Gastroesophageal sphincter (tissue), 4 donors: ENCODE results near the gene GAD2. TPM values are rescaled to one million over a fixed set of nuclear protein-coding genes. Genes with fewer than 3 reads are reported as not detected.
A peak's percentile ranks its signal among the peaks of the same experiment; 100 is the strongest.

Experiments used
- ATAC-seq: fragments of 150-250 bp; one replicate; pipeline ENCODE4 v1.9.1; 2016; ENCODE audit warnings: mild to moderate bottlenecking, moderate library complexity
- H3K27ac ChIP-seq, 4 donors: fragments of 200-600 bp; sonication (generic) in 3 of 4; 1 replicate in 3 of 4; 2 replicates in 1 of 4; pipeline ENCODE4 v1.5.1; 2016 to 2019
- H3K27me3 ChIP-seq: fragments of 200-600 bp; sonication (generic); one replicate; pipeline ENCODE4 v1.5.1; 2019
- H3K36me3 ChIP-seq, 2 donors: fragments of 200-600 bp; sonication (generic); one replicate each; pipeline ENCODE4 v1.5.1; 2019; ENCODE audit warnings: control low read depth in 1 of 2
- H3K4me1 ChIP-seq, 3 donors: fragments of 200-600 bp; sonication (generic); 1 replicate in 2 of 3; 2 replicates in 1 of 3; pipeline ENCODE4 v1.5.1; 2016 to 2019; ENCODE audit warnings: control low read depth in 2 of 3
- H3K4me3 ChIP-seq, 2 donors: fragments of 200-600 bp; sonication (generic); one replicate each; pipeline ENCODE4 v1.5.1; 2019; ENCODE audit warnings: mild to moderate bottlenecking in 1 of 2, moderate library complexity in 1 of 2
- H3K9me3 ChIP-seq, 3 donors: fragments of 200-600 bp; sonication (generic); one replicate each; pipeline ENCODE4 v1.5.1; 2017 to 2019; ENCODE audit warnings: control low read depth in 2 of 3
- EP300 ChIP-seq: sonication (generic); formaldehyde crosslinking; IDR thresholded peaks from one replicate; pipeline ENCODE4 v1.6.1; 2017; ENCODE audit warnings: antibody characterized with exemption, mild to moderate bottlenecking
- POLR2A ChIP-seq, 2 donors: fragments of 450-650 bp; IDR thresholded peaks; one replicate each; pipeline ENCODE4 v1.6.1; 2017; ENCODE audit warnings: antibody characterized with exemption in 2 of 2, mild to moderate bottlenecking in 2 of 2, moderate library complexity in 1 of 2
- POLR2AphosphoS5 ChIP-seq: sonication (generic); formaldehyde crosslinking; IDR thresholded peaks from one replicate; pipeline ENCODE4 v1.6.1; 2017; ENCODE audit warnings: antibody characterized with exemption
- WGBS, 2 donors: methylation state at CpG; one replicate each; pipeline ENCODE4 v1.1.5; 2018; ENCODE audit warnings: low coverage in 1 of 2; 5-methylcytosine and 5-hydroxymethylcytosine counted together
- total RNA-seq, 4 donors: library from RNA; depleted of rRNA; stranded (reverse); fragments of >200 nt; gene quantifications; one replicate each; pipeline ENCODE4 v1.1.0, GENCODE V29; 2016
- TF ChIP-seq, protein P1 (sequence below), 4 experiments: fragments of 200-600 bp in 2 of 4; fragments of 450-650 bp in 2 of 4; sonication (generic) in 1 of 4; IDR thresholded peaks; one replicate each; pipeline ENCODE4 v1.5.1; 2017 to 2019; ENCODE audit warnings: antibody characterized with exemption in 4 of 4, mild to moderate bottlenecking in 2 of 4, moderate library complexity in 2 of 4

GAD2 gene
- total RNA-seq, 4 donors from 2014 or later: not detected

DNA sequence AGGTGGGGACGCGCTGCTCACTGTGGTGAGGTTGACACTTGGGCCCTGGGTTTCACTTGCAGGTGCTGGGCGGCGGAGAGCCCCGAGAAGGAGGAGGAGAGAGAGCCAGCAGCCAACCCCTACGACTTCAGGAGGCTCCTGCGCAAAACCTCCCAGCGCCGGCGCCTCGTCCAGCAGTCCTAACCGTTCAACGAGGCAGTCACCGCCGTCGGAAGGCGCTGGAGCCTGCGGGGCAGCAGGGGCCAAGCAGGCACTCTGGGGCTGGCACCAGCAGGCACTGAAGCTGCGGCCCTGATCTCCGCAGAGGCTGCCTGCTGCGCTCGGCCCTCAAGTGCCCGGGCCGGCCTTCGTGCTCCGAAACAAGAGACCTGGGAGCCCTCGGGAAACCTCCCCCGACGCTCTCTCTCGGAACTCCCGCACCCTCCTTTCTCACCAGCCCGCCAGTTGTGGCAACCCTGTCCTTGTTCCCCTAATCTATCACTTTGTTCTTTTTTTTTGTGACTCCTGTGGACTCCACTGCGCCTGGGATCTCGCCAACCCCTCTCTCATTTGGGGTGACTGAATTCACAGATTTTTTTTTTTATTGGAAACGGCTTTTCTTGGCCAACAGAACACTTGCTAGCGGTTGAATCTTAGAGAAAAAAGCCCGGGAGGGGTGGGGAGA lies 4.7 kb upstream of the GAD2 start:
- no peak for TF ChIP-seq EP300
- 3 to 11% methylated on average over 8 to 15 of the region's 37 CpGs for WGBS, 2 donors
- peaks cover 0 to 18% (median 0%) of the 10 kb centered on the region in 3 donors for H3K9me3 ChIP-seq
- H3K27ac ChIP-seq: no peak overlapping the region
- H3K36me3 ChIP-seq: no peaks in the 10 kb centered on the region
- peaks cover 67% of the 10 kb centered on the region for H3K27me3 ChIP-seq
- H3K4me1 ChIP-seq: peaks cover 0 to 24% (median 11%) of the 10 kb centered on the region in 3 donors
- ATAC-seq: no peak
- H3K4me3 ChIP-seq: no peak overlapping the region

DNA sequence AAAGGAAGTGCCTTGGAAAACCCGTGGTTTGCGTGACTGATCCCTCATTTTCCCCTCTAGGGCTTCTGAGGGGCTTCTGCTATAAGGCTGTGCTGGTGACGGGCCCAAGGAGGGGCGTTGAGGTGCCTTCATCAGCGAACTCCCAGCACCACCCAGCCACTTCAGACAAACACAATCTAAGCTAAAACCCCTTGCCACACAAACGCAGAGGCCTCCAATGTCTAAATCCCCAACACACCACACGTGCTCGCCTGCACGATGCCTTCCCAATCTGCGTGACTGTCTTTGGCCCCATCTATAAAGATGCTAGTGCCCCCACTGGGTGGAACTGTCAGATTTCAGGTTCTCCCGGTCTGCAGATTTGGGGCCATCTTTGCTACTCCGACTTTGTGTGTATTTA lies 4.1 kb upstream of the GAD2 start:
- TF ChIP-seq POLR2AphosphoS5 (no peak), POLR2A (IDR thresholded peaks at IDR 0.05) (no peak), EP300 (no peak)
- TF ChIP-seq, protein P1, sequence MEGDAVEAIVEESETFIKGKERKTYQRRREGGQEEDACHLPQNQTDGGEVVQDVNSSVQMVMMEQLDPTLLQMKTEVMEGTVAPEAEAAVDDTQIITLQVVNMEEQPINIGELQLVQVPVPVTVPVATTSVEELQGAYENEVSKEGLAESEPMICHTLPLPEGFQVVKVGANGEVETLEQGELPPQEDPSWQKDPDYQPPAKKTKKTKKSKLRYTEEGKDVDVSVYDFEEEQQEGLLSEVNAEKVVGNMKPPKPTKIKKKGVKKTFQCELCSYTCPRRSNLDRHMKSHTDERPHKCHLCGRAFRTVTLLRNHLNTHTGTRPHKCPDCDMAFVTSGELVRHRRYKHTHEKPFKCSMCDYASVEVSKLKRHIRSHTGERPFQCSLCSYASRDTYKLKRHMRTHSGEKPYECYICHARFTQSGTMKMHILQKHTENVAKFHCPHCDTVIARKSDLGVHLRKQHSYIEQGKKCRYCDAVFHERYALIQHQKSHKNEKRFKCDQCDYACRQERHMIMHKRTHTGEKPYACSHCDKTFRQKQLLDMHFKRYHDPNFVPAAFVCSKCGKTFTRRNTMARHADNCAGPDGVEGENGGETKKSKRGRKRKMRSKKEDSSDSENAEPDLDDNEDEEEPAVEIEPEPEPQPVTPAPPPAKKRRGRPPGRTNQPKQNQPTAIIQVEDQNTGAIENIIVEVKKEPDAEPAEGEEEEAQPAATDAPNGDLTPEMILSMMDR (IDR thresholded peaks at IDR 0.05): no peak
- ATAC-seq: no peak
- no peaks in the 10 kb centered on the region for H3K36me3 ChIP-seq
- peaks cover 0 to 14% (median 0%) of the 10 kb centered on the region in 3 donors for H3K9me3 ChIP-seq
- H3K4me1 ChIP-seq: peaks cover 0 to 30% (median 11%) of the 10 kb centered on the region in 3 donors
- H3K27ac ChIP-seq: no peak overlapping the region
- H3K27me3 ChIP-seq: peaks cover 73% of the 10 kb centered on the region
- WGBS, 2 donors: 0 to 4% methylated on average over 1 to 4 of the region's 12 CpGs
- H3K4me3 ChIP-seq: no peak overlapping the region

DNA sequence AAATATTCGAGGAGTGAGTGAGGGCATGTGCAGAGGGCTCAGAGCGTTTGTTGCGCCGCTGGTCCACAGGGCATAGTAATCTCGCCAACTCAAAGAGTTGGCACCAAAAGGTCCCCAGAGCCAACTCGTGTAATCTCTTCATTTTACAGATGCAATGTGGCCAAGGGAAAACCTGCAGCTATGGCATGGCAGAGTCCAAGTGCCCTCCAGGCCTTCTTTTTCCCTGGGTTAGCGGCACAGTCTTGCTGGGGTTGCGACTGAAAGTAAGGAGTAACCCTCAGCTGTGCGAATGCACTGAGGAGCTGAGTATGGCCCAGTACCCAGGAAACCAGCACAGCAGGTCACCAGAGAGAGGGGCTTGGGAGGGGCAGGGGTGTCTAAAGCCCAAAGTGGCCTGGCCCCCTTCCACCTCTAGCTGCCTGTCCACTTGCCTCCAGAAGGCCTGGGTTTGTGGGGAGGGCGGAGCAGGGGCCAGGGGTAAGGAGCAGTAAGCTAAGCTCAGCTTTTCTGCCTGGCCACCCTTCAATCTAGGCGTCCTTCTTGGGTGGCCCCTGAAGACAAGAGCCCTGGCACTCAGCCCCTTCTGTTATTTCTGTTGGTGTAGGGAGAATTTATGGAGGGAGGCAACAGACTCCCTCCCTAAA lies 3.3 kb upstream of the GAD2 start:
- H3K27ac ChIP-seq: no peak overlapping the region
- no peak for ATAC-seq
- peaks cover 0 to 37% (median 15%) of the 10 kb centered on the region in 3 donors for H3K4me1 ChIP-seq
- no peak overlapping the region for H3K4me3 ChIP-seq
- no peaks in the 10 kb centered on the region for H3K36me3 ChIP-seq
- H3K9me3 ChIP-seq: peaks cover 0 to 7% (median 0%) of the 10 kb centered on the region in 3 donors
- H3K27me3 ChIP-seq: peaks cover 81% of the 10 kb centered on the region
- 0% methylated on average over 2 of the region's 11 CpGs; no CpG with 5 or more reads in 1 of the 2 donors for WGBS, 2 donors
- TF ChIP-seq POLR2AphosphoS5 (no peak), EP300 (no peak), POLR2A (IDR thresholded peaks at IDR 0.05) (no peak)
- TF ChIP-seq, protein P1 (IDR thresholded peaks at IDR 0.05): no peak

DNA sequence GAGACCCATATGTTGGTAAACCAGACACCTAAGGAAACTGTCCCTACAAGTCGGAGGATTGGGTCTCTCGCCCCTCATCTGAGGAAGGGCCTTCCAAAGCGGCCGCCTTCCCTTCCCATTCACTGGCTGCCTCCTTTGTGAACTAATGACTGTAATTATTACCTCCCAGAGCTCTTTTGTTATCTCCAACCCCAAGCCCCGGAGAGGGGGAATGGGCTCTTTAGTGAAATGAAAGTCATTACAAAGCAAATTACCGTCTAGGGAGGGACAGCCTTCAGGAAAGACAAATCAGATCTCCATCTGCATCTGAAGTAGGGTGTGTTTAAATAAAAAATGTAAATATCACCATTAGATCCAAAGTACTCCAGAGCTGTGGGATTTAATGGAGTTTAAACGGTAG lies 2.6 kb upstream of the GAD2 start:
- Histone ChIP-seq H3K36me3 (no peaks in the 10 kb centered on the region), H3K27me3 (peaks cover 88% of the 10 kb centered on the region), H3K9me3 (no peaks in the 10 kb centered on the region), H3K4me1 (peaks cover 0 to 38% (median 15%) of the 10 kb centered on the region in 3 donors), H3K4me3 (no peak overlapping the region), H3K27ac (no peak overlapping the region)
- 0 to 10% methylated on average over 1 to 7 of the region's 7 CpGs for WGBS, 2 donors
- TF ChIP-seq POLR2A (IDR thresholded peaks at IDR 0.05) (no peak), EP300 (no peak)
- no peak for ATAC-seq

DNA sequence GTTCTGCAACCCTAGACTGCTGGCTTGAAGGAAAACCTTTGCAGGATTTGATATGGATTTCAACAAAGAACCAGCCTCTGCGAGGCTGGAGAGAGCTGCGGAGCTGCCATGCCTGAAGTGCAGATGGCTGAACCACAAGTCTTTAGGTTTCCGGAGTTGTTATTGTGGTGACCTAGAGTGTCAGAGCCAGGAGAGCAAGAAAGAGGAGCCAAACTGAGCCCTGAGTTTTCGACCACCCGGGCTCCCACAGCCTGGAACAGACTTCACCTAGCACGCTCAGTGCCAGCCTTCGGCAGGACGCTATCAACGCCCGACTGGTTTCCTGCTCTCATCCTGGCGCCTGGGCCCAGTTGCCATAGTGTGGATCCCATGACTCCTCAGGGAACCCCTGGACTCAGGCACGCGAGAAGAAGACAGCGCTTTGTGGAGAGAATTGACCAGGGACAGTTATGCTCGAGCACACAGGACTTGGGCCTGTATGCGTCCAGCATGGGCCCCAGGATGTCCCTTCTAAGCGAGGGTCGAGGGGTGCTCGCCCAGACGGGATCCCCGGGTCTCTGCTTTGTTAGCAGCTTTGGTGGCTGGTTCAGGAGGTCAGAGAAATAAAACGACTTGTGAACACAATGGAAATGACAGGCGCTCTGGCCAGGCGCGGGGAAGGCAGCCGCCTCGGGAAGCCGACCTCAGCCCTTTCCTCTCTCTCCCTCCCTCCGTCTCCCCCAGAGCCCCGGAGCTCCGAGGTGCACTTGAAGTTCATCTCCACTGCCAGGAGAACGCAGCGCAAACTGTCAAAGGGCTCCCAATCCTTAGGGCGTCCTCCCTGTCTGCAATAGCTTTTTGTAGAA lies 1.8 kb upstream of the GAD2 start:
- H3K36me3 ChIP-seq: no peaks in the 10 kb centered on the region
- H3K9me3 ChIP-seq: no peaks in the 10 kb centered on the region
- no peak overlapping the region for H3K27ac ChIP-seq
- H3K4me3 ChIP-seq: peak overlapping the region in 1 of 2 donors; percentile 25
- ATAC-seq: no peak
- peaks cover 0 to 38% (median 15%) of the 10 kb centered on the region in 3 donors for H3K4me1 ChIP-seq
- TF ChIP-seq EP300: no peak
- no peak for TF ChIP-seq POLR2AphosphoS5
- TF ChIP-seq, protein P1 (IDR thresholded peaks at IDR 0.05): no peak
- no peak for TF ChIP-seq POLR2A (IDR thresholded peaks at IDR 0.05)
- WGBS, 2 donors: 0 to 13% methylated on average over 3 to 4 of the region's 34 CpGs
- peaks cover 96% of the 10 kb centered on the region for H3K27me3 ChIP-seq
